HG02642 (cell line): ENCODE results near the gene PRKCI.
"Not testable (repeated sequence)": the region's sequence is repeated elsewhere in the genome, so short reads cannot be mapped to it uniquely, and the experiment has no call there.

ENCODE experiments used
- ATAC-seq: cut with Tn5 transposase; IDR thresholded peaks from one replicate; pipeline ENCODE4 v1.9.1; 2021; ENCODE audit warnings: mild to moderate bottlenecking; ENCODE audit not compliant: unreplicated experiment, poor library complexity

The PRKCI gene

GRCh38 chr3:170221924-170222646, at the start of gene PRKCI:
PRKCI (plus strand) TSS chr3:170222424; CDS start chr3:170222670, 246 bp downstream.
- ATAC-seq, result peak; percentile 99

GRCh38 chr3:170178651-170179050, 43.6 kb upstream of the PRKCI start:
- no peak for ATAC-seq

- ATAC-seq, result no peak
These were observed 42.8 kb upstream of the PRKCI start for GRCh38 chr3:170179432-170179831.

- ATAC-seq, result peak; percentile 22
These were observed 41.9 kb upstream of the PRKCI start for GRCh38 chr3:170180079-170180907.

GRCh38 chr3:170180908-170181885, 41.0 kb upstream of the PRKCI start, which contains the start of gene PHC3:
PHC3 (minus strand) TSS chr3:170181733; CDS start chr3:170181715, 18 bp downstream.
- peak; percentile 83 for ATAC-seq

- ATAC-seq, result peak; percentile 16
These were observed 32.6 kb upstream of the PRKCI start for GRCh38 chr3:170189398-170190256.

- not testable (repeated sequence) for ATAC-seq
These were observed 26.5 kb upstream of the PRKCI start for GRCh38 chr3:170195759-170196158.

- no peak for ATAC-seq
These were observed 25.4 kb upstream of the PRKCI start for GRCh38 chr3:170196833-170197232.

- ATAC-seq, result no peak
These were observed 21.2 kb upstream of the PRKCI start for GRCh38 chr3:170200987-170201386.

GRCh38 chr3:170201527-170201926, 20.7 kb upstream of the PRKCI start:
- no peak for ATAC-seq

GRCh38 chr3:170203457-170203856, 18.8 kb upstream of the PRKCI start:
- no peak for ATAC-seq

- ATAC-seq, result no peak
These were observed 18.2 kb upstream of the PRKCI start for GRCh38 chr3:170204023-170204472.

- ATAC-seq, result no peak
These were observed 17.7 kb upstream of the PRKCI start for GRCh38 chr3:170204509-170204908.

GRCh38 chr3:170205302-170205701, 16.9 kb upstream of the PRKCI start:
- peak; percentile 56 for ATAC-seq

- not testable (repeated sequence) for ATAC-seq
These were observed 16.0 kb upstream of the PRKCI start for GRCh38 chr3:170206164-170206762.

GRCh38 chr3:170207717-170208116, 14.5 kb upstream of the PRKCI start:
- ATAC-seq, result no peak

- ATAC-seq, result no peak
These were observed 10.6 kb upstream of the PRKCI start for GRCh38 chr3:170211668-170212067.

GRCh38 chr3:170219850-170220249, 2.4 kb upstream of the PRKCI start:
- ATAC-seq, result no peak

- ATAC-seq, result no peak
These were observed 1.4 kb upstream of the PRKCI start for GRCh38 chr3:170220871-170221270.
